Measurements from ENCODE around the gene WFDC5.
A peak's percentile ranks its signal among the peaks of the same experiment; 100 is the strongest.

WFDC5 gene

GRCh38 chr20:45095805-45096238, 19.2 kb downstream of the WFDC5 start:
- Histone ChIP-seq H3K79me2 (ENCODE audit: control insufficient read depth, insufficient read depth, low read length, poor library complexity) (no peaks in the 10 kb centered on the region), H2BK5ac (ENCODE audit: low read depth, low read length, poor library complexity) (no peak overlapping the region), H3K4me2 (ENCODE audit: low read length) (no peak overlapping the region), H2BK12ac (ENCODE audit: low read length) (no peak overlapping the region), H3K27ac (ENCODE audit: low read depth, low read length) (no peak overlapping the region), H2AFZ (ENCODE audit: insufficient read depth, low read length, poor library complexity) (no peak overlapping the region), H4K8ac (ENCODE audit: low read depth, low read length) (no peak overlapping the region), H3K4me3 (ENCODE audit: low read depth, low read length) (no peak overlapping the region), H3K79me1 (ENCODE audit: low read length) (peaks cover 8% of the 10 kb centered on the region), H3K27me3 (ENCODE audit: insufficient read depth, low read length) (no peaks in the 10 kb centered on the region), H2BK120ac (ENCODE audit: insufficient read depth, low read length, poor library complexity) (no peak overlapping the region), H4K91ac (ENCODE audit: low read depth, low read length) (no peak overlapping the region), H3K9ac (ENCODE audit: low read length) (no peak overlapping the region), H3K4me1 (ENCODE audit: control insufficient read depth in 1 of 2, insufficient read depth in 2 of 2, low read length in 2 of 2) (peaks cover 3 to 6% of the 10 kb centered on the region in 2 experiments), H3K14ac (ENCODE audit: low read length) (no peak overlapping the region), H3K36me3 (ENCODE audit: control insufficient read depth in 1 of 2, insufficient read depth in 2 of 2, low read length in 2 of 2) (peaks cover 11 to 19% of the 10 kb centered on the region in 2 experiments), H3K4ac (ENCODE audit: low read depth, low read length) (no peak overlapping the region), H3K9me3 (ENCODE audit: insufficient read depth, low read depth, low read length) (peaks cover 6% of the 10 kb centered on the region), H3K18ac (ENCODE audit: low read length) (no peak overlapping the region), H2AK5ac (ENCODE audit: low read length) (no peak overlapping the region), H4K12ac (ENCODE audit: low read depth, low read length) (no peak overlapping the region), H3K23ac (ENCODE audit: low read length) (no peak overlapping the region)
- WGBS (ENCODE audit: extremely low coverage, insufficient coverage, insufficient read length): no CpG with 5 or more reads among the region's 7 CpGs
- DNase-seq: peak; percentile 62 to 86

GRCh38 chr20:45094864-45095574, 20.0 kb downstream of the WFDC5 start:
- Histone ChIP-seq H2AK5ac (ENCODE audit: low read length) (peak overlapping the region; percentile 24), H3K4me1 (ENCODE audit: control insufficient read depth in 1 of 2, insufficient read depth in 2 of 2, low read length in 2 of 2) (peaks cover 0 to 6% of the 10 kb centered on the region in 2 experiments), H3K9me3 (ENCODE audit: insufficient read depth, low read depth, low read length) (peaks cover 6% of the 10 kb centered on the region), H3K79me1 (ENCODE audit: low read length) (peaks cover 5% of the 10 kb centered on the region), H3K14ac (ENCODE audit: low read length) (peak overlapping the region; percentile 36), H2BK12ac (ENCODE audit: low read length) (peak overlapping the region; percentile 45), H3K4me3 (ENCODE audit: low read depth, low read length) (no peak overlapping the region), H2BK120ac (ENCODE audit: insufficient read depth, low read length, poor library complexity) (peak overlapping the region; percentile 18), H3K18ac (ENCODE audit: low read length) (peak overlapping the region; percentile 13), H3K27ac (ENCODE audit: low read depth, low read length) (no peak overlapping the region), H4K91ac (ENCODE audit: low read depth, low read length) (peak overlapping the region; percentile 67), H4K8ac (ENCODE audit: low read depth, low read length) (peak overlapping the region; percentile 47), H4K12ac (ENCODE audit: low read depth, low read length) (no peak overlapping the region), H3K9ac (ENCODE audit: low read length) (no peak overlapping the region), H3K36me3 (ENCODE audit: control insufficient read depth in 1 of 2, insufficient read depth in 2 of 2, low read length in 2 of 2) (peaks cover 11 to 19% of the 10 kb centered on the region in 2 experiments), H3K4ac (ENCODE audit: low read depth, low read length) (peak overlapping the region; percentile 3), H3K27me3 (ENCODE audit: insufficient read depth, low read length) (no peaks in the 10 kb centered on the region), H3K4me2 (ENCODE audit: low read length) (no peak overlapping the region), H2BK5ac (ENCODE audit: low read depth, low read length, poor library complexity) (peak overlapping the region; percentile 35), H2AFZ (ENCODE audit: insufficient read depth, low read length, poor library complexity) (no peak overlapping the region), H3K23ac (ENCODE audit: low read length) (no peak overlapping the region), H3K79me2 (ENCODE audit: control insufficient read depth, insufficient read depth, low read length, poor library complexity) (no peaks in the 10 kb centered on the region)
- no CpG with 5 or more reads among the region's 11 CpGs for WGBS (ENCODE audit: extremely low coverage, insufficient coverage, insufficient read length)
- DNase-seq: no peak

GRCh38 chr20:45094201-45094600, 20.8 kb downstream of the WFDC5 start:
- H3K27me3 ChIP-seq (ENCODE audit: insufficient read depth, low read length): no peaks in the 10 kb centered on the region
- H3K18ac ChIP-seq (ENCODE audit: low read length): no peak overlapping the region
- H3K79me2 ChIP-seq (ENCODE audit: control insufficient read depth, insufficient read depth, low read length, poor library complexity): no peaks in the 10 kb centered on the region
- WGBS (ENCODE audit: extremely low coverage, insufficient coverage, insufficient read length): no CpG with 5 or more reads among the region's 2 CpGs
- peak overlapping the region; percentile 67 for H4K91ac ChIP-seq (ENCODE audit: low read depth, low read length)
- no peak overlapping the region for H2BK120ac ChIP-seq (ENCODE audit: insufficient read depth, low read length, poor library complexity)
- H3K79me1 ChIP-seq (ENCODE audit: low read length): peaks cover 5% of the 10 kb centered on the region
- H3K4me2 ChIP-seq (ENCODE audit: low read length): no peak overlapping the region
- peaks cover 6% of the 10 kb centered on the region for H3K9me3 ChIP-seq (ENCODE audit: insufficient read depth, low read depth, low read length)
- no peak overlapping the region for H2BK12ac ChIP-seq (ENCODE audit: low read length)
- H4K8ac ChIP-seq (ENCODE audit: low read depth, low read length): no peak overlapping the region
- H3K23ac ChIP-seq (ENCODE audit: low read length): no peak overlapping the region
- no peak overlapping the region for H3K14ac ChIP-seq (ENCODE audit: low read length)
- no peak overlapping the region for H2AK5ac ChIP-seq (ENCODE audit: low read length)
- no peak overlapping the region for H2BK5ac ChIP-seq (ENCODE audit: low read depth, low read length, poor library complexity)
- no peak overlapping the region for H2AFZ ChIP-seq (ENCODE audit: insufficient read depth, low read length, poor library complexity)
- no peak overlapping the region for H3K4me3 ChIP-seq (ENCODE audit: low read depth, low read length)
- peak; percentile 60 to 82 for DNase-seq
- H3K27ac ChIP-seq (ENCODE audit: low read depth, low read length): no peak overlapping the region
- no peak overlapping the region for H3K9ac ChIP-seq (ENCODE audit: low read length)
- no peak overlapping the region for H3K4ac ChIP-seq (ENCODE audit: low read depth, low read length)
- peaks cover 0 to 6% of the 10 kb centered on the region in 2 experiments for H3K4me1 ChIP-seq (ENCODE audit: control insufficient read depth in 1 of 2, insufficient read depth in 2 of 2, low read length in 2 of 2)
- H3K36me3 ChIP-seq (ENCODE audit: control insufficient read depth in 1 of 2, insufficient read depth in 2 of 2, low read length in 2 of 2): peaks cover 11 to 19% of the 10 kb centered on the region in 2 experiments
- H4K12ac ChIP-seq (ENCODE audit: low read depth, low read length): no peak overlapping the region

GRCh38 chr20:45092898-45093297, 22.1 kb downstream of the WFDC5 start:
- Histone ChIP-seq H3K9me3 (ENCODE audit: insufficient read depth, low read depth, low read length) (peaks cover 4% of the 10 kb centered on the region), H2BK120ac (ENCODE audit: insufficient read depth, low read length, poor library complexity) (no peak overlapping the region), H2BK12ac (ENCODE audit: low read length) (no peak overlapping the region), H3K4ac (ENCODE audit: low read depth, low read length) (no peak overlapping the region), H3K79me2 (ENCODE audit: control insufficient read depth, insufficient read depth, low read length, poor library complexity) (no peaks in the 10 kb centered on the region), H2AFZ (ENCODE audit: insufficient read depth, low read length, poor library complexity) (no peak overlapping the region), H3K36me3 (ENCODE audit: control insufficient read depth in 1 of 2, insufficient read depth in 2 of 2, low read length in 2 of 2) (peaks cover 7 to 18% of the 10 kb centered on the region in 2 experiments), H3K23ac (ENCODE audit: low read length) (no peak overlapping the region), H3K27ac (ENCODE audit: low read depth, low read length) (no peak overlapping the region), H3K4me3 (ENCODE audit: low read depth, low read length) (no peak overlapping the region), H2AK5ac (ENCODE audit: low read length) (no peak overlapping the region), H3K79me1 (ENCODE audit: low read length) (peaks cover 8% of the 10 kb centered on the region), H3K27me3 (ENCODE audit: insufficient read depth, low read length) (no peaks in the 10 kb centered on the region), H4K12ac (ENCODE audit: low read depth, low read length) (no peak overlapping the region), H2BK5ac (ENCODE audit: low read depth, low read length, poor library complexity) (no peak overlapping the region), H4K8ac (ENCODE audit: low read depth, low read length) (no peak overlapping the region), H3K9ac (ENCODE audit: low read length) (no peak overlapping the region), H3K4me1 (ENCODE audit: control insufficient read depth in 1 of 2, insufficient read depth in 2 of 2, low read length in 2 of 2) (peaks cover under 1 to 11% of the 10 kb centered on the region in 2 experiments), H3K14ac (ENCODE audit: low read length) (no peak overlapping the region), H3K4me2 (ENCODE audit: low read length) (no peak overlapping the region), H4K91ac (ENCODE audit: low read depth, low read length) (no peak overlapping the region), H3K18ac (ENCODE audit: low read length) (no peak overlapping the region)
- no peak for DNase-seq
- WGBS (ENCODE audit: extremely low coverage, insufficient coverage, insufficient read length): no CpG with 5 or more reads among the region's 7 CpGs

Measured in trophoblast cell (in vitro differentiated cells and primary cell).